ENCODE data around the gene ADA. TPM values are rescaled to one million over a fixed set of nuclear protein-coding genes. Genes with fewer than 3 reads are reported as not detected.

Gene ADA
- total RNA-seq, 1 experiment from 2014 or later: 9.6 TPM

DNA sequence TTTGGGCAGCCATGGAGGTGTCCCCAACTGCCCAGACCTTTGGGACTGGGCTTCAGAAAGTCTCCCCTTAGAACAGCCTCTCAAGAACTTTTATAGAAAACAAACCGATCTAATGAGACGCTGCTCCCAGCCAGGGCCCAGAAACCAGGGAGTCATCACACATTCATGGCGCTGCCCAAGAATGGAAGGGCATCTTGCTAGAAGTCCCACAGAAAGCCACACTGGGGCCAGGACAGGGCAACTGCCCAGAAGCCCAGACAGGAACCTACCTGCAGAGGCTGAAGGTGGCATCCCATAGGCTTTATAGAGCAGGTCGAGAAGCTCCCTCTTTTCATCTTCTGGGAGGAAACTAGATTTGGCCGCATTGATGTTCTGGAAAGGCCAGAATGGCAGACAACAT lies 31.5 kb downstream of the ADA start:
- no peaks in the 10 kb centered on the region for H3K27me3 ChIP-seq (replicated peaks)
- no peaks in the 10 kb centered on the region; the same call in 1 of the 2 replicates for H3K9me3 ChIP-seq (replicated peaks)
- peaks cover 46% of the 10 kb centered on the region for H3K36me3 ChIP-seq
- DNase-seq (ENCODE audit: low read depth in 1 of 2, low spot score in 2 of 2): no peak
- no peak overlapping the region for H3K4me3 ChIP-seq
- no peaks in the 10 kb centered on the region for H3K4me1 ChIP-seq (replicated peaks)
- H3K27ac ChIP-seq: no peak overlapping the region

DNA sequence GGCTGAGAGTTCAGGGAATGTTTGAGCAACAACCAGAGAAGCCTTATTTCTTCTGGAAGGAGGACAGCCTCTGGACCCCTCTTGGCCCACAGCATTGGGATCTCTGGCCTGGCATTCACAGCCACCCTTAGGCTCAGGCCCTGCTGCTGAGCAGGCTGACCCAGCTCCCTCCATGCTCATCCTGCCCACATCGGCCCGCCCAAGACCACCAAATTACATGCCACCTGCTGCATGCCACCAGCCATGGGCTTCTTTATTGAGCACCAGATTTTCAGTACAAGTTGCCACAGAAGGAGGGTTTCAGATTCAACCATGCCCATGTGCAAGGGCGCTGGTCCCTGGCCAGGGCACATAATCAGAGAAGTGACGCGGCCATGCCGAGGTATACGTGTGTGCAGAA lies 32.2 kb downstream of the ADA start:
- H3K27ac ChIP-seq: no peak overlapping the region
- no peak overlapping the region for H3K4me3 ChIP-seq
- H3K36me3 ChIP-seq: peaks cover 49% of the 10 kb centered on the region
- no peaks in the 10 kb centered on the region for H3K27me3 ChIP-seq (replicated peaks)
- no peaks in the 10 kb centered on the region; the same call in 1 of the 2 replicates for H3K9me3 ChIP-seq (replicated peaks)
- DNase-seq (ENCODE audit: low read depth in 1 of 2, low spot score in 2 of 2): no peak
- no peaks in the 10 kb centered on the region for H3K4me1 ChIP-seq (replicated peaks)

DNA sequence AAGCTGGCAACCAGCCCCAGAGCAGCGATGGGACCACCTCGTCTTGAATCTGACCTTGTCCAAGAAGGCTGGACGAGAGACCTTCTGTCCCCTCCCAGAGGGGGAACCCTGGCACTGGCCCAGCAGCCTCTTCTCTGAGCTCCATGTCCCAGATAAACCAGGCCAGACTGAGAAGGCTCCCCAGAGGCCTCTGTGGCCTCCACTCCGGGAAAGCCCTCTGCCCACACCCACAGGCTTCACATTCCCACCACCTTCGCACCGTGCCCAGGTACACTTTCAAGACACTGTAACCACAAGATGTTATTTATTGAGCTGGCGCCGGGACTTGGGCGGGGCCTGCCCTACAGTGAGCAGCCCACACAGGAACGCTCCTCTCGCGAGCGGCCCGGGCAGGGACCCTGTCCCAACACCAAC lies 33.2 kb downstream of the ADA start:
- H3K27me3 ChIP-seq (replicated peaks): no peaks in the 10 kb centered on the region
- H3K36me3 ChIP-seq: peaks cover 54% of the 10 kb centered on the region
- H3K27ac ChIP-seq: no peak overlapping the region
- H3K4me3 ChIP-seq: no peak overlapping the region
- DNase-seq (ENCODE audit: low read depth in 1 of 2, low spot score in 2 of 2): no peak
- no peaks in the 10 kb centered on the region for H3K4me1 ChIP-seq (replicated peaks)
- no peaks in the 10 kb centered on the region; the same call in 1 of the 2 replicates for H3K9me3 ChIP-seq (replicated peaks)

DNA sequence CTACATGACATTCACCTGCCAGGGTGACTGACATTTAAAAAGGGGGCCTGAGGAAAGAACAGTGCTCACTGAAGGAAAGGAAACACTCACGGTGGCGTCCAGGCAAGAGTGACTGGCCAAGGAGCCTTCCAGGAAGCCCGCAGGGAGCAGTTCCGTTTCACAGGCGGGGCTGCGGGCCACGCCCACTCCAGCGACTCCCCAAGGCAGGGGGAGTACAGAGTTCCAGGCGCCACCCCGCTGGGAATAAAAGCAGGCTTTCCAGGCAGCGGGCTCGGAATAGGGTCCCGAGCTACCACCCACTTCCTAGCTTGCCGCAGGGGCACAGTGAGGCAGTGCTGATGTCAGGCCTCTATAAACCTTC lies 34.9 kb downstream of the ADA start:
- no peak overlapping the region for H3K4me3 ChIP-seq
- no peaks in the 10 kb centered on the region for H3K27me3 ChIP-seq (replicated peaks)
- no peak for DNase-seq (ENCODE audit: low read depth in 1 of 2, low spot score in 2 of 2)
- no peak overlapping the region for H3K27ac ChIP-seq
- peaks cover 45% of the 10 kb centered on the region for H3K36me3 ChIP-seq
- H3K9me3 ChIP-seq (replicated peaks): no peaks in the 10 kb centered on the region
- H3K4me1 ChIP-seq (replicated peaks): no peaks in the 10 kb centered on the region

DNA sequence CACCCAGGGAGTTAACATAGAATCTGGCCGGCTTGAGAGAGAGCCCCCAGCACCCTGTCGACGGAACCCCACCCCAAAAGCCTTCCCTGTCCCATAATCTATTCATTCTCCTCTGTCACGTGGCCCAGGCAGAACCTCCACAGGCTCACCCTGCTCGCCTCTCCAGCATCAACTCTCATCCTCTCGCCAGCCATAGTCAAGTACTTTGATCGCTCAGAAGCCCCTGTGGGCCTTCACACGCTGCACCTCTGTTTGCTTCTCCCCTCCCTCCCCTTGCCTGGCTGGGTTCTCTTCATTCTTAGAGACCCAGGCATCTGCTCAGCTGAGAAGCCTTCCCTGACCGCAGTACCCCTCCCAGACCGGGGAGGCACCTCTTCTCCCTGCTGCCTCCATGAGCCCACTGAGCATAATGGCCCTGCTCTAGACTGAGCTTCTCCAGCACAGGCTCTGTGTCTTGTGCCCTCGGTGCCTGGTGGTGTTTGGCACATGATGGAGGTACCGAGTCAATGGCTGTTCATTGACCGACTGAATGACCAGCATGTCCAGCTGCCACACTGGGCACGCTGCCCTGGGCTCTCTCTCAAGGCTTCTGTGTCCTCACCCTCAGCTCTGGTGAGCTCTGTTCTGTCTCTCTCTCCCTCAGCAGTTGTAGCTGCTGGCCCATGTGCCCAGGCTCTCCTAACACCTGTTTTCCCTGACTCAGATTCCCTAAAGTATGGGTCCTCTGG lies 35.5 kb downstream of the ADA start:
- no peak overlapping the region for H3K4me3 ChIP-seq
- no peak overlapping the region for H3K27ac ChIP-seq
- no peak for DNase-seq (ENCODE audit: low read depth in 1 of 2, low spot score in 2 of 2)
- peaks cover 45% of the 10 kb centered on the region for H3K36me3 ChIP-seq
- no peaks in the 10 kb centered on the region for H3K4me1 ChIP-seq (replicated peaks)
- H3K9me3 ChIP-seq (replicated peaks): no peaks in the 10 kb centered on the region
- H3K27me3 ChIP-seq (replicated peaks): no peaks in the 10 kb centered on the region

DNA sequence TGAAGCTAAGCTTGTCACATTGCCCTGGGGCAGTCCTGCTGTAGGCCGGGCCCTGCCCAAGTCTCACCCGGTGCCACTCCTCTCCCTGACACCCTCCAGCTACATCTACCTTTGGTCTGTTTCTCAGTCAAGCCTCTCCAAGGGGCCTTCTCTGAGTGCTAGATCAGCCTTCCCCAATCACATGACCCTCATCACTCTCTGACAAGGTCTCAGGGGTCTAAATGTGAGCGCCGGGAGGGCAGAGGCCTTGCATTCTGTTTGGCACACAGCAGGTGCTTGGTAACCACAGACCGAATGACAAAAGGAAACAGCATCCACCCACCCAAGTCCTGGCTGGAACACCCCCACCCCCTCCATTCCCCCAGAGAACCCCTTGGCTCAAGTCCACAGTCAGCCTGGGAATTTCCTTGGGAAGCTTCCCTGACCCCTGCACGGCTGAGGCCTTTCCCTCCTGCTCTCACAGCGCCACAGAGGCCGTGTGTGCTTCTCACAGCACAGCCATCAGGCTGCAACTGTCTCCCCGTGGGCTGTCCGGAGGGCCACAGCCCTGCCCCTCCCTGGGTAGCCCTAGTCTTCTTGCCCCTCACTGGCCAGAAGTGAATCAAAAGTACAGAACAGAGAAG lies 36.2 kb downstream of the ADA start:
- H3K27ac ChIP-seq: no peak overlapping the region
- no peak for DNase-seq (ENCODE audit: low read depth in 1 of 2, low spot score in 2 of 2)

DNA sequence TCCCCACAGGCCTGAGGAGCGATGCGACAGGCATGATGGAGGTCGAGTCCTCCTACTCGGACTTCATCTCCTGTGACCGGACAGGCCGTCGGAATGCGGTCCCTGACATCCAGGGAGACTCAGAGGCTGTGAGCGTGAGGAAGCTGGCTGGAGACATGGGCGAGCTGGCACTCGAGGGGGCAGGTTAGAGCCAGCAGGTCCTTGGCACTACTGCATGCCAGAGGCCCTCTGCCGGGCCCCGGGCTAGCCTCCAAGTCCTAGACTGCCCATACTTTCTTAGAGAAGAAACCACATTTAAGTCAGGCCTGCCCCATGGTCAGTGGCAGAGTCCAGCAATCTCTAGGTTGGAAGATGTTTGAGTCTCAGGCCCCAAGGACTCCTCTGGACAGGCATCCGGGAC lies 37.0 kb downstream of the ADA start:
- Histone ChIP-seq H3K4me3 (no peak overlapping the region), H3K36me3 (peaks cover 35% of the 10 kb centered on the region), H3K4me1 (replicated peaks) (peaks cover 7% of the 10 kb centered on the region), H3K9me3 (replicated peaks) (no peaks in the 10 kb centered on the region), H3K27me3 (replicated peaks) (no peaks in the 10 kb centered on the region), H3K27ac (no peak overlapping the region)
- no peak for DNase-seq (ENCODE audit: low read depth in 1 of 2, low spot score in 2 of 2)

More for the DNA sequence above, 36.2 kb downstream of the ADA start:
- Histone ChIP-seq H3K4me1 (replicated peaks) (no peaks in the 10 kb centered on the region), H3K36me3 (peaks cover 40% of the 10 kb centered on the region), H3K27me3 (replicated peaks) (no peaks in the 10 kb centered on the region), H3K9me3 (replicated peaks) (no peaks in the 10 kb centered on the region), H3K4me3 (no peak overlapping the region)

DNA sequence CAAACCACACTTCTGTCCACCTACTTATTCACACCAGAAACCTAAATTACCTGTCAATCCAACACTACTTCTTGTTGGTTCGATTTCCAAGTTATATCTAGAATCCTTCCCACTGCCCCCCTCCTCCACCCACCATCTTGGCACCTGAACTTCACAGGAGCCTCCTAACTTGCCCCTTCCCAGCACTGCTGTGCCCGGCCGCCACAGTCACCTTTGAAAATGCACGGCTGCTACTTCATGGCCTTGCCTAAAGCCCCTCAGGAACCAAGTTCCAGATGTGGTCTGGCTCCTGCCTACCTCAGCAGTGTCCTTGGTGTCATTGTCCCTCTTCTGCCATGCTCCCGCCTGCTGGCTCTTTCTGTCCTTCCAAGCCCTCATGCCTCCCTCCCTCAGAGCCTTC lies 37.9 kb downstream of the ADA start:
- H3K27ac ChIP-seq: no peak overlapping the region
- peaks cover 8% of the 10 kb centered on the region for H3K4me1 ChIP-seq (replicated peaks)
- no peak for DNase-seq (ENCODE audit: low read depth in 1 of 2, low spot score in 2 of 2)
- H3K36me3 ChIP-seq: peaks cover 25% of the 10 kb centered on the region
- no peaks in the 10 kb centered on the region for H3K9me3 ChIP-seq (replicated peaks)
- no peaks in the 10 kb centered on the region for H3K27me3 ChIP-seq (replicated peaks)
- H3K4me3 ChIP-seq: no peak overlapping the region

DNA sequence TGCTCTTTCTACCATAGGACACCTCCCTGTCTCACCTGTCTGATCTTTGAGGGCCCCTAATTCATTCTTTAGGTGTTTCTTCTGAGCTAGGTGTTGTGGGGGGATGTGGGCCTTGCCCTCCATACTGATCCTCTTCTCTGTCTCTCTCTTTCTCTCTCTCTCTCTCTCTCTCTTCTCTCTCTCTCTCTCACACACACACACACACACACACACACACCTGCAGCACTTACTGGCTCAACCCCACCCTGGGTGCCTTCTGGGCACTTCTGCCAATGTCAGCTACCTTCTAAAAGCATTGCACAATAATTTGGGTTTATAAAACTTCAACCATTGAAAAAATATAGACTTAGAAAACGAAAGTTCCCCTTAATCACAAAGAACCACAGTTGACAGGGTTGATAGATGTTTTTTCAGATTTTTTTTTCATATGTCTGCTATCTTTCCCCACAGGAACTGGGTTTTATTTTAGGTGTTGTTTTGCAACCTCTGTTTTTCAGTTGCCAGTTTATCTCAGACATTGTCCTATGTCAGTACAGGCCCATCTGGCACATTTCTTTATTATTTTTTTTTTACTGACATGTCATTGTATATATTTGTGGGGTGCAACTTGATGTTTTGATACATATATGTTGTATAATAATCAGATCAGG lies 41.1 kb downstream of the ADA start:
- no peak for DNase-seq (ENCODE audit: low read depth in 1 of 2, low spot score in 2 of 2)

DNA sequence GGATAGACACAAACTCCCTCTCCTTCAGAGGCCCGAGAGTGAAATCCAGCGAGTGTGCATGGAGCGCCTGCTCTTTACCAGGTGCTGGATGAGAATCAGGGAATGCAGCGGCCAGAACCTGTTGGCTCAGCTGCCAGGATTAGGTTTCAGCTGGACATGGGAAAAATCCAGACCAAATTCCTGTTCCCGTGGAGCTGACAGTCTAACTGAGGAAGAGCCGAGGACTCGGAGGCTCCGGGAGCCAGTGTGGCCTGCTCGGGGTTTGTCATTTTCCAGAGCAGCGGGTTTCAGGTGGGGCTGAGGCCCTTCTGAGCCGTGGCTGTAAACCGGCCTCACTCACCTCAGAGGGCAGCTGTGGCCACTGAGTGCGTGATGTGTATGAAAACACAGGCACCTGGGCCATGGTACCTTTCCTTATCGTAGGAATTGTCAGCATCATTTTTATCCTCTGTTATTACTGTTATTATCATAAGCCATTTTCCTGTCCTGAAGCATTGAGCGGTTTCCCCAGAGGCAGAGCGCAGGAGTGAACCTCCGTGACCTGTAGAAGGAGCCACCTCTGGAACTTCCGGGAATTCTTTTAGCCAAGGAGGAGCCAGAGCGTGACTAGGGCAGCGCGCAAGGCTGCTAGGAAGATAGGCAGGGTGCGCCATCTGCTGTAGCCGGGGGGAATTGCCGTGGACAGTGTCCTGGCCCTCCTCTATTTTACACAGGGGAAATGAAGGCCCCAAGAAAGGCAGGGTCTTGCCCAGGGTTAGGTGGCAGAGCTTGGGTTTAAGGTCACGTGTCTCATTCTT lies 41.8 kb downstream of the ADA start:
- Histone ChIP-seq H3K27me3 (replicated peaks) (no peaks in the 10 kb centered on the region), H3K4me1 (replicated peaks) (peaks cover 8% of the 10 kb centered on the region), H3K9me3 (replicated peaks) (no peaks in the 10 kb centered on the region), H3K27ac (peak overlapping the region; percentile 31), H3K36me3 (peaks cover 8% of the 10 kb centered on the region), H3K4me3 (no peak overlapping the region)
- peak; percentile 80 to 90 for DNase-seq (ENCODE audit: low read depth in 1 of 2, low spot score in 2 of 2)

More for the DNA sequence above, 41.1 kb downstream of the ADA start:
- H3K36me3 ChIP-seq: peaks cover 8% of the 10 kb centered on the region
- H3K9me3 ChIP-seq (replicated peaks): no peaks in the 10 kb centered on the region
- no peak overlapping the region for H3K27ac ChIP-seq
- no peak overlapping the region for H3K4me3 ChIP-seq
- H3K4me1 ChIP-seq (replicated peaks): peaks cover 8% of the 10 kb centered on the region
- H3K27me3 ChIP-seq (replicated peaks): no peaks in the 10 kb centered on the region

DNA sequence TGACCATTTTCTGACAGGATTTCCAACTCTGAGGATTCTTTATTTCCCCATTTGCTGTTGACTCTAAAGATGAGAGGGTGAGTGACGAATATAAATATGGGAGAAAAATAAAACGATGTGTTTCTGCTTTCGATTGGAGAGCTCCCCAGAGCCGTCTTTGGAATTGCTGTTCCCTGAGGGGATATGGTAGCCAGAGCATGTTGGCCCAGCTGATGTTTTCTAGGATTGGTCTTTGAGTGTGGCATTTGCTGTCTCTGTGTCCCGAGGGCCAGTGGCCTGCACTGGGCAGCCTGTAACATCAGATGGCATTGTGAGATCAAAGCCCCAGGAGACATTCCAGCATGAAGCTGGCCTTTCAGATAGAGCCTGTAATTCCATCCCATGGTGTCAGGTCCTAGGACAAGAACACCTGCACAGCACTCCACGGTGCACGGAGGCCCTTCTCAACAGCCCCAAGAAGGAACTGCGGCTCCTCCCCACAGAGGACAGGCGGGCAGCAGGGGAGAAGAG lies 42.4 kb downstream of the ADA start:
- no peak overlapping the region for H3K27ac ChIP-seq
- no peak for DNase-seq (ENCODE audit: low read depth in 1 of 2, low spot score in 2 of 2)
- no peak overlapping the region for H3K4me3 ChIP-seq
- H3K27me3 ChIP-seq (replicated peaks): no peaks in the 10 kb centered on the region
- H3K36me3 ChIP-seq: peaks cover 3% of the 10 kb centered on the region
- H3K4me1 ChIP-seq (replicated peaks): peaks cover 8% of the 10 kb centered on the region
- H3K9me3 ChIP-seq (replicated peaks): no peaks in the 10 kb centered on the region

DNA sequence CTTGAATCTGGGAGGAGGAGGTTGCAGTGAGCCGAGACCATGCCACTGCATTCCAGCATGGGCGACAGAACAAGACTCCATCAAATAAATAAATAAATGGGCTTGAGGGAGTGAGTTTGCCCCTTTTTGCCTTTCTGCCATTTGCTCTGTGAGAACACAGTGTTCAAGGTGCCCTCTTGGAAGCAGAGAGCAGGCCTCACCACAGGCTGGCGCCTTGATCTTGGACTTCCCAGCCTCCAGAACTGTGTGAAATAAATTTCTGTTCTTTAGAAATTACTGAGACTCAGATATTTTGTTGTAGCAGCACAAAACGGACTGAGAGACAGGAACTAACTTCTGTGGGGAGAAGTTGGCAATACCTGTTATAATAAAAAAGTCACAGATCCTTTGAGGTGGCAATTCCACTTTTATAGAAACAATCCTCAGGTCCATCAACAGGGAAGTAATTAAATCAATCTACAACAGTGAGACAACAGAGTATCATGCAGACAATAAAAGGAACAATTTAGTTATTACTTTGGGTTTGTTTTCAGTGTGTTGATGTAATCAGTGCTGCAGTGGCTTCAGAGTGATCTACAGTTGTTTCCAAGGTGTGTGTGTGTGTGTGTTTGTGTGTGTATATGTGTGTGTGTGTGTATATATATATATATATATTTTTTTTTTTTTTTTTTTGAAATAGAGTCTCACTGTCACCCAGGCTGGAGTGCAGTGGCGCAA lies 44.6 kb downstream of the ADA start:
- Histone ChIP-seq H3K27me3 (replicated peaks) (no peaks in the 10 kb centered on the region), H3K27ac (no peak overlapping the region), H3K9me3 (replicated peaks) (no peaks in the 10 kb centered on the region), H3K4me1 (replicated peaks) (peaks cover 12% of the 10 kb centered on the region), H3K36me3 (no peaks in the 10 kb centered on the region), H3K4me3 (no peak overlapping the region)
- no peak for DNase-seq (ENCODE audit: low read depth in 1 of 2, low spot score in 2 of 2)

DNA sequence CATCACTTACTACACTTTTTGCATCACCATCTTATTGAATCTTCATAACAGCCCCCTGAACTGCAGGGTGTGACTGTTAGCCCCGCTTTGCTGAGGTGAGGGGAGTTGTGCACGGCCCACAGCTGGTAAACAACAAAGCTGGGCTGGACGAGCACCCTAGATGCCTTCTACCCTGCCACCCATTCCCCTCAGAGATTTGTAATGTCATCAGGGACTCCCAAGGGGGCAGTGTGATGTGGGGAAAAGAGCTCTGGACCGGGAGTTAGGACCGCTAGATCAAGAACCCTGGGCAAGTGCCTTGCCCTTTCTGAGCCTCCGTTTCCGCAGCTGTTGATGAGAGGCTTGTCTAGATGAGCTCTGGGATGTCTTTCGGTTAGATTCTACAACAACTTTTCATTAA lies 48.2 kb downstream of the ADA start:
- no peak overlapping the region for H3K4me3 ChIP-seq

More for the DNA sequence above, 48.2 kb downstream of the ADA start:
- no peaks in the 10 kb centered on the region for H3K27me3 ChIP-seq (replicated peaks)
- H3K9me3 ChIP-seq (replicated peaks): no peaks in the 10 kb centered on the region
- peaks cover 19% of the 10 kb centered on the region for H3K4me1 ChIP-seq (replicated peaks)
- DNase-seq (ENCODE audit: low read depth in 1 of 2, low spot score in 2 of 2): no peak
- peaks cover 7% of the 10 kb centered on the region; the same call in 1 of the 2 replicates for H3K36me3 ChIP-seq
- no peak overlapping the region for H3K27ac ChIP-seq

Measured in SJSA1 (cell line).